IMR-90 (cell line): ENCODE measurements around the gene IQCE.

Experiments used
- POLR2A ChIP-seq: IDR thresholded peaks from 2 replicates; pipeline ENCODE4 v1.6.1; 2012; ENCODE audit warnings: mild to moderate bottlenecking, low read depth, low read length
- RAD21 ChIP-seq: IDR thresholded peaks from 2 replicates; pipeline ENCODE4 v1.6.1; 2012; ENCODE audit warnings: low read length, improper control_type of control experiment
- SMC3 ChIP-seq: fragments of 150-350 bp; IDR thresholded peaks from 2 replicates; pipeline ENCODE4 v1.6.1; 2016; ENCODE audit warnings: low read depth, mild to moderate bottlenecking, antibody characterized with exemption, low read length, moderate library complexity
- TF ChIP-seq, protein P1 (sequence below): conservative IDR thresholded peaks from 2 replicates; pipeline ENCODE4 v1.5.1; 2012; ENCODE audit warnings: mild to moderate bottlenecking, low read depth, low read length, improper control_type of control experiment

DNA sequence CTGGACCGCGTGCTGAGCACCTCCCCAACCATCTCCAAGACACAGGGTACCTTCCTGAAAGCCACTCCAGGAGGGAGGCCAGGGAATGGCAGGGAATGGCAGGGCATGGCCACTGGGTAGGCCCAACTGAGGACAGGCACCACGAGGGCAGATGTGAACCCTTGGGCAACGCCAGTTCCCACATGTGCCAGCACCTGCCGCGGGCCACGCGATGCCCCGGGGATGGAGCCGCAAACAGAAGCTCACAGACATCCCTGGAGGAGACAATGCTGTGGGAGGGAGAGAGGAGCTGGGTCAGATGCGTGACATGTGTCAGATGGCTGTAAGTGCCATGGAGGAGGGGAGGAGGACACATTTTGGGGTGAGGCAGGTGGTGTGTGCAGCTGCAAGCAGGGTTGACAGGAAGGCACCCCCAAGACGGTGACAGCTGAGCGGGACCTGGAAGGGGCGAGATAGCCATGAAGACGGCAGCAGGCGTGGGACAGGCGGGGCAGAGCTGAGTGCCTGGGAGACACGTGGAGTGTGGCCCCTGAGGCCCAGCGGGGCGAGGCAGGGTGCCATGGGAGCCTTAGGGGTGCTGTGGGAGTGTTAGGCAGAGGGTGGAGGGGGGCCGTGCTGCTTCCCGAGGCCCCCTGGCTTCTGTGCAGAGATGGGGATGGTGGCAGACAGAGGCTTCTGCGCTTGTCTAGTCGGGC, 27.7 kb downstream of the IQCE start:
- TF ChIP-seq, protein P1, sequence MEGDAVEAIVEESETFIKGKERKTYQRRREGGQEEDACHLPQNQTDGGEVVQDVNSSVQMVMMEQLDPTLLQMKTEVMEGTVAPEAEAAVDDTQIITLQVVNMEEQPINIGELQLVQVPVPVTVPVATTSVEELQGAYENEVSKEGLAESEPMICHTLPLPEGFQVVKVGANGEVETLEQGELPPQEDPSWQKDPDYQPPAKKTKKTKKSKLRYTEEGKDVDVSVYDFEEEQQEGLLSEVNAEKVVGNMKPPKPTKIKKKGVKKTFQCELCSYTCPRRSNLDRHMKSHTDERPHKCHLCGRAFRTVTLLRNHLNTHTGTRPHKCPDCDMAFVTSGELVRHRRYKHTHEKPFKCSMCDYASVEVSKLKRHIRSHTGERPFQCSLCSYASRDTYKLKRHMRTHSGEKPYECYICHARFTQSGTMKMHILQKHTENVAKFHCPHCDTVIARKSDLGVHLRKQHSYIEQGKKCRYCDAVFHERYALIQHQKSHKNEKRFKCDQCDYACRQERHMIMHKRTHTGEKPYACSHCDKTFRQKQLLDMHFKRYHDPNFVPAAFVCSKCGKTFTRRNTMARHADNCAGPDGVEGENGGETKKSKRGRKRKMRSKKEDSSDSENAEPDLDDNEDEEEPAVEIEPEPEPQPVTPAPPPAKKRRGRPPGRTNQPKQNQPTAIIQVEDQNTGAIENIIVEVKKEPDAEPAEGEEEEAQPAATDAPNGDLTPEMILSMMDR = no peak
- TF ChIP-seq SMC3 (no peak), POLR2A (no peak), RAD21 (no peak)
